Upper lobe of left lung (tissue), 6 donors: ENCODE results near the gene CACNA2D1. TPM values are rescaled to one million over a fixed set of nuclear protein-coding genes. Genes with fewer than 3 reads are reported as not detected.

Experiments used
- ATAC-seq, 2 donors: fragments of 200-7000 bp; cut with Tn5 transposase; one replicate each; pipeline ENCODE4 v1.9.1; 2022; ENCODE audit warnings: mild to moderate bottlenecking in 2 of 2, moderate library complexity in 2 of 2; ENCODE audit not compliant: low FRiP score in 2 of 2
- DNase-seq, 2 donors: peaks; one replicate each; pipeline ENCODE4 v3.0.0-alpha.2; 2019 to 2020
- H3K27ac ChIP-seq, 4 donors: fragments of 200-600 bp; sonication (generic); one replicate each; pipeline ENCODE4 v1.5.1; 2016 to 2019
- H3K27me3 ChIP-seq, 4 donors: fragments of 200-600 bp; sonication (generic); one replicate each; pipeline ENCODE4 v1.5.1; 2017 to 2019
- H3K36me3 ChIP-seq, 4 donors: fragments of 200-600 bp; sonication (generic); one replicate each; pipeline ENCODE4 v1.5.1; 2016 to 2019
- H3K4me1 ChIP-seq, 4 donors: fragments of 200-600 bp; sonication (generic); one replicate each; pipeline ENCODE4 v1.5.1; 2018 to 2019
- H3K4me3 ChIP-seq, 4 donors: fragments of 200-600 bp; sonication (generic); one replicate each; pipeline ENCODE4 v1.5.1; 2017 to 2019; ENCODE audit warnings: mild to moderate bottlenecking in 2 of 4, moderate library complexity in 1 of 4
- H3K9me3 ChIP-seq, 4 donors: fragments of 200-600 bp; sonication (generic); one replicate each; pipeline ENCODE4 v1.5.1; 2018 to 2019
- EP300 ChIP-seq, 4 donors: sonication (generic); formaldehyde crosslinking; IDR thresholded peaks; one replicate each; pipeline ENCODE4 v1.5.1; 2017; ENCODE audit warnings: antibody characterized with exemption in 4 of 4, control low read depth in 2 of 4
- POLR2A ChIP-seq, 4 donors: fragments of 450-650 bp; IDR thresholded peaks; one replicate each; pipeline ENCODE4 v1.5.1; 2016 to 2017; ENCODE audit warnings: antibody characterized with exemption in 4 of 4, mild to moderate bottlenecking in 2 of 4
- POLR2AphosphoS5 ChIP-seq, 2 donors: sonication (generic); formaldehyde crosslinking; IDR thresholded peaks; one replicate each; pipeline ENCODE4 v1.5.1; 2017; ENCODE audit warnings: antibody characterized with exemption in 2 of 2
- WGBS, 2 donors: methylation state at CpG; one replicate each; pipeline ENCODE4 v1.1.5; 2017 to 2018; 5-methylcytosine and 5-hydroxymethylcytosine counted together
- total RNA-seq, 6 donors: library from RNA; depleted of rRNA in 4 of 6; stranded (reverse); fragments of >200 nt in 4 of 6; gene quantifications; one replicate each; pipeline versions ENCODE4 v1.1.0 to v1.2.1, GENCODE V29; 2016 to 2021
- TF ChIP-seq, protein P1 (sequence below), 6 experiments: fragments of 450-650 bp in 4 of 6; fragments of 200-600 bp in 2 of 6; sonication (generic) in 2 of 6; IDR thresholded peaks; one replicate each; pipeline ENCODE4 v1.5.1; 2016 to 2019; ENCODE audit warnings: antibody characterized with exemption in 6 of 6
- donor health status: DM: no; HTN: no; CAD: no; lungs with moderate emphysema.
- donor health status: DM: no; HTN: yes; CAD: no; lungs with severe emphysema.

CACNA2D1 gene
- total RNA-seq, 6 donors from 2014 or later: 6.7 to 85.9 (median 9.6) TPM

DNA sequence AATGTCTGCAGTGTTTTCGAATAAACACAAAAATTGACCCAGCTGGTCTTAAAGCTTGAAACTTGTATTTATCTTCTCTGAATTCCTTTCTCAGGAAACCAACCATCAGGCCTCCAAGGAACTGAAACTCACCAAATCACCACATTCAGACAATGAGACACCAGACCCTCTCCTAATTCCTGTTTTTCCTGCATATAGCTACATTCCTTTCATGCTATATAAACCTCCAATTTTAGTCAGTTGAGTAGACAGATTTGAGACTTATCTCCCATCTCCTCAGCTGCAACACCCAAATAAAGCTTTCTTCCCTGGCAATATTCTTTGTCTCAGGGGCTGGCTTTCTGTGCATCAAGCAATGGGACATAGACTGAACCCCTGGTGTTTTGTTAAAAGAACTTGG, 317.0 kb downstream of the CACNA2D1 start:
- 90 to 91% methylated on average over 1 of the region's 1 CpG for WGBS, 2 donors
- ATAC-seq: no peak
- DNase-seq: no peak
- no peak overlapping the region for H3K27ac ChIP-seq
- no peaks in the 10 kb centered on the region for H3K4me1 ChIP-seq
- no peaks in the 10 kb centered on the region for H3K27me3 ChIP-seq
- TF ChIP-seq EP300 (IDR thresholded peaks at IDR 0.05) (no peak), POLR2AphosphoS5 (IDR thresholded peaks at IDR 0.05) (no peak), POLR2A (IDR thresholded peaks at IDR 0.05) (no peak)
- TF ChIP-seq, protein P1, sequence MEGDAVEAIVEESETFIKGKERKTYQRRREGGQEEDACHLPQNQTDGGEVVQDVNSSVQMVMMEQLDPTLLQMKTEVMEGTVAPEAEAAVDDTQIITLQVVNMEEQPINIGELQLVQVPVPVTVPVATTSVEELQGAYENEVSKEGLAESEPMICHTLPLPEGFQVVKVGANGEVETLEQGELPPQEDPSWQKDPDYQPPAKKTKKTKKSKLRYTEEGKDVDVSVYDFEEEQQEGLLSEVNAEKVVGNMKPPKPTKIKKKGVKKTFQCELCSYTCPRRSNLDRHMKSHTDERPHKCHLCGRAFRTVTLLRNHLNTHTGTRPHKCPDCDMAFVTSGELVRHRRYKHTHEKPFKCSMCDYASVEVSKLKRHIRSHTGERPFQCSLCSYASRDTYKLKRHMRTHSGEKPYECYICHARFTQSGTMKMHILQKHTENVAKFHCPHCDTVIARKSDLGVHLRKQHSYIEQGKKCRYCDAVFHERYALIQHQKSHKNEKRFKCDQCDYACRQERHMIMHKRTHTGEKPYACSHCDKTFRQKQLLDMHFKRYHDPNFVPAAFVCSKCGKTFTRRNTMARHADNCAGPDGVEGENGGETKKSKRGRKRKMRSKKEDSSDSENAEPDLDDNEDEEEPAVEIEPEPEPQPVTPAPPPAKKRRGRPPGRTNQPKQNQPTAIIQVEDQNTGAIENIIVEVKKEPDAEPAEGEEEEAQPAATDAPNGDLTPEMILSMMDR (IDR thresholded peaks at IDR 0.05): no peak
- H3K4me3 ChIP-seq: no peak overlapping the region
- peaks cover 0 to 7% (median 0%) of the 10 kb centered on the region in 4 donors for H3K9me3 ChIP-seq
- no peaks in the 10 kb centered on the region for H3K36me3 ChIP-seq

DNA sequence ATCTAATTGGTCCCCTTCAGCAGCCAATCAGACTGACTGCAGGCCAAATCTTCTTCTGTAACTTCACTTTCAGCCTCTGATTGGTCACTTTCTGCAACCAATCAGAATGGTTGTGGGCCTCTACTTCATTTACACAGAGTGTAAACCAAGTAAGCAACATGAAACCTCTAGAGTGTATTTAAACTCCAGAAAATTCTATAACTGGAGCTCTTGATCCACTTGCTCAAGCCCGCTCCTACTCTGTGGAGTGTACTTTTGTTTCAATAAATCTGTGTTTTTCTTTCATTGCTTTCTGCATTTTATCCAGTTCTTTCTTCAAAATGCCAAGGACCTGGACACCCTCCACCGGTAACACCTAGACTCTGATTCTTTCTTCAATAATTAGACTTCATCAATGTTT, 319.1 kb downstream of the CACNA2D1 start:
- no peaks in the 10 kb centered on the region for H3K36me3 ChIP-seq
- DNase-seq: no peak
- no peak overlapping the region for H3K4me3 ChIP-seq
- ATAC-seq: no peak
- TF ChIP-seq, protein P1 (IDR thresholded peaks at IDR 0.05): no peak
- TF ChIP-seq EP300 (IDR thresholded peaks at IDR 0.05) (no peak), POLR2A (IDR thresholded peaks at IDR 0.05) (no peak), POLR2AphosphoS5 (IDR thresholded peaks at IDR 0.05) (no peak)
- peaks cover 0 to 7% (median 0%) of the 10 kb centered on the region in 4 donors for H3K9me3 ChIP-seq
- no peaks in the 10 kb centered on the region for H3K4me1 ChIP-seq
- WGBS, 2 donors: 61 to 95% methylated on average over 2 of the region's 2 CpGs
- H3K27me3 ChIP-seq: no peaks in the 10 kb centered on the region
- H3K27ac ChIP-seq: no peak overlapping the region

DNA sequence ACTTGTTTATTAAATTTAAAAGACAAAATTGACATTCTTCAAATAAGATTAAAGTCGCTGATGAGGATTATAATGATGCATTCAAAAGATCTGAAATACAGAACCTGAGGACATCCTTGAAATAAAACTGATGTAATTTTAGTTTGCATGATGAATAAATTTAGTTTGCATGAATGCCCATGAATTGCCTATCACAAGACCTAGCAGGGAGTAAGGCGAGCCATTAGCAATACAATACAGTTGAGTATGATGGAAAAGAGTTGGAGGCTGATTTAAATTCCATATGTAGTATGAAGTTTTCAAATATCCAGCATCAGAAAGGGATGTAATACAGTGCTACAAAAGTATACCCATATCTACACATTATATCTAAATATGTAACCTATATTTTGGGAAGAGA, 321.3 kb downstream of the CACNA2D1 start:
- no peak overlapping the region for H3K27ac ChIP-seq
- H3K36me3 ChIP-seq: no peaks in the 10 kb centered on the region
- ATAC-seq: no peak
- 85 to 88% methylated on average over 2 of the region's 2 CpGs for WGBS, 2 donors
- no peaks in the 10 kb centered on the region for H3K27me3 ChIP-seq
- no peak for DNase-seq
- H3K4me1 ChIP-seq: no peaks in the 10 kb centered on the region
- H3K4me3 ChIP-seq: no peak overlapping the region
- H3K9me3 ChIP-seq: peaks cover 0 to 7% (median 0%) of the 10 kb centered on the region in 4 donors
- TF ChIP-seq EP300 (IDR thresholded peaks at IDR 0.05): no peak
- no peak for TF ChIP-seq POLR2A (IDR thresholded peaks at IDR 0.05)
- TF ChIP-seq, protein P1 (IDR thresholded peaks at IDR 0.05): no peak
- TF ChIP-seq POLR2AphosphoS5 (IDR thresholded peaks at IDR 0.05): no peak

DNA sequence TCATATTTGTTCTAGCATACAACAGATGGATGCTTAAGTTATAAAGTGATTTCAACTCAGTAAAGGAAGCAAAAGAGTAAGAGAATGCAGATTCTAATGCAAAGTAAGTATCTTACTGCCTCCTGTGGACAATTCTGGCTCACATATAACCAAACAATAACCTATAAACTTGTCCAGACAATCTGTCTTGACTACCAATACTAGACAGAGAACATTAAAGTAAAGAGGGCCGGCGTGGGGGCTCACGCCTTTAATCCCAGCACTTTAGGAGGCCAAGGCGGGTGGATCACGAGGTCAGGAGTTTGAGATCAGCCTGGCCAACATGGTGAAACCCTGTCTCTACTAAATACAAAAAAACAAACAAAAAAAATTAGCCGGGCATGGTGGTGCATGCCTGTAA, 329.3 kb downstream of the CACNA2D1 start:
- Histone ChIP-seq H3K9me3 (no peaks in the 10 kb centered on the region), H3K27ac (no peak overlapping the region), H3K27me3 (no peaks in the 10 kb centered on the region), H3K36me3 (no peaks in the 10 kb centered on the region), H3K4me3 (no peak overlapping the region), H3K4me1 (no peaks in the 10 kb centered on the region)
- TF ChIP-seq POLR2AphosphoS5 (IDR thresholded peaks at IDR 0.05) (no peak), EP300 (IDR thresholded peaks at IDR 0.05) (no peak)
- WGBS, 2 donors: 92 to 97% methylated on average over 6 of the region's 6 CpGs
- no peak for ATAC-seq
- no peak for DNase-seq

DNA sequence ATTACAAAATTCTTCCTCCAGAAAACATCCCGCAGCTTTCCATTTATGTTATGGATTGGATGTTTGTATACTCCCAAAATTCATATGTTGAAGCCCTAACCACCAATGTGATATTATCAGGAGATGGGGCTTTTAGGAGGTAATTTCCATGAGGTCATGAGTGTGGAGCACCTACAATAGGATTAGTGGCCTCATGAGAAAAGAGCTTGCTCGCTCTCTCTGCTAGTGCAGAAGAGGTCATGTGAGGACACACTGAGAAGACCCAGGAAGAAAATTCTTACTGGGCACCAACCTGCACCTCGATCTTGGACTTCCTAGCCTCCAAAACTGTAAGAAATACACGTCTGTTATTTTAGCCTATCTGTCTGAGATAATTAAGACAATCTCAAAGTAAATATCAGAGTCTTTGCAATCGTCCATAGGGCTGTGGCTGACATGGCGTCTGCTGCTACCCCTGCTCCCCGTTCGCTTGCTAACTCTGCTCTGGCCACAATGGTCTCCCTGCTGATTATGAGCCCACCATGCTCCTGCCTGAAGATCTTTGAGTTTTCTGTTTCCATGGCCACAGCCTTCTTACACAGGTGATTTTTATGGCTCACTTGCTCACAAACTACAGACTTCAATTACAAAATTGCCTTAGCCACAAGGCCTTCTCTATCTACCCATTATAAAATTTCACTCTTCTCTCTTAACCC, 333.3 kb downstream of the CACNA2D1 start:
- H3K27ac ChIP-seq: no peak overlapping the region
- no peaks in the 10 kb centered on the region for H3K9me3 ChIP-seq
- no peak for TF ChIP-seq EP300 (IDR thresholded peaks at IDR 0.05)
- no peak for TF ChIP-seq POLR2A (IDR thresholded peaks at IDR 0.05)
- TF ChIP-seq POLR2AphosphoS5 (IDR thresholded peaks at IDR 0.05): no peak
- TF ChIP-seq, protein P1 (IDR thresholded peaks at IDR 0.05): no peak
- no peaks in the 10 kb centered on the region for H3K4me1 ChIP-seq
- ATAC-seq: no peak
- no peak overlapping the region for H3K4me3 ChIP-seq
- whole genome bisulfite sequencing, 2 donors: 84 to 89% methylated on average over 8 of the region's 8 CpGs
- DNase-seq: no peak
- no peaks in the 10 kb centered on the region for H3K36me3 ChIP-seq
- no peaks in the 10 kb centered on the region for H3K27me3 ChIP-seq
